Measurements from ENCODE around the gene ABLIM3.

Gene ABLIM3

GRCh38 chr5:149195337-149195887 is 54.1 kb downstream of the ABLIM3 start:
- no peak for DNase-seq

- no peak for DNase-seq
These were observed 54.7 kb downstream of the ABLIM3 start for GRCh38 chr5:149195962-149196361.

- DNase-seq, result no peak
These were observed 56.9 kb downstream of the ABLIM3 start for GRCh38 chr5:149198148-149198547.

- DNase-seq, result no peak
These were observed 59.1 kb downstream of the ABLIM3 start for GRCh38 chr5:149200355-149200754.

GRCh38 chr5:149201121-149201637 is 59.9 kb downstream of the ABLIM3 start:
- no peak for DNase-seq

- DNase-seq, result no peak
These were observed 61.7 kb downstream of the ABLIM3 start for GRCh38 chr5:149202910-149203451.

- DNase-seq, result no peak
These were observed 62.7 kb downstream of the ABLIM3 start for GRCh38 chr5:149203921-149204441.

GRCh38 chr5:149205625-149206523 is 64.6 kb downstream of the ABLIM3 start:
- DNase-seq, result no peak

- no peak for DNase-seq
These were observed 65.3 kb downstream of the ABLIM3 start for GRCh38 chr5:149206524-149207141.

- no peak for DNase-seq
These were observed 66.5 kb downstream of the ABLIM3 start for GRCh38 chr5:149207831-149208230.

- DNase-seq, result no peak
These were observed 68.9 kb downstream of the ABLIM3 start for GRCh38 chr5:149210225-149210624.

- DNase-seq, result no peak
These were observed 69.7 kb downstream of the ABLIM3 start for GRCh38 chr5:149210968-149211490.

GRCh38 chr5:149211566-149211965 is 70.3 kb downstream of the ABLIM3 start:
- DNase-seq, result no peak

GRCh38 chr5:149212198-149212951 is 71.1 kb downstream of the ABLIM3 start:
- no peak for DNase-seq

- DNase-seq, result no peak
These were observed 72.1 kb downstream of the ABLIM3 start for GRCh38 chr5:149213264-149213880.

GRCh38 chr5:149215478-149216090 is 74.3 kb downstream of the ABLIM3 start:
- no peak for DNase-seq

- no peak for DNase-seq
These were observed 75.2 kb downstream of the ABLIM3 start for GRCh38 chr5:149216496-149216895.

- no peak for DNase-seq
These were observed 76.0 kb downstream of the ABLIM3 start for GRCh38 chr5:149217096-149217802.

- no peak for DNase-seq
These were observed 76.5 kb downstream of the ABLIM3 start for GRCh38 chr5:149217803-149218155.

GRCh38 chr5:149219584-149219983 is 78.3 kb downstream of the ABLIM3 start:
- DNase-seq, result no peak

GRCh38 chr5:149220750-149221149 is 79.5 kb downstream of the ABLIM3 start:
- no peak for DNase-seq
